ENCODE data around the gene HAGH.

The HAGH gene

GRCh38 chr16:1770328-1771187, 56.1 kb downstream of the HAGH start:
- no peak for DNase-seq (ENCODE audit: low read depth)
- H3K4me3 ChIP-seq (ENCODE audit: low read length), result peak overlapping the region; percentile 67
- no peak for TF ChIP-seq CTCF (conservative IDR thresholded peaks at IDR 0.05; ENCODE audit: low read depth, low read length)

GRCh38 chr16:1769402-1770300, 57.0 kb downstream of the HAGH start:
- DNase-seq (ENCODE audit: low read depth), result no peak
- no peak for TF ChIP-seq CTCF (conservative IDR thresholded peaks at IDR 0.05; ENCODE audit: low read depth, low read length)
- H3K4me3 ChIP-seq (ENCODE audit: low read length), result no peak overlapping the region

- DNase-seq (ENCODE audit: low read depth), result no peak
- no peak for TF ChIP-seq CTCF (conservative IDR thresholded peaks at IDR 0.05; ENCODE audit: low read depth, low read length)
- no peak overlapping the region for H3K4me3 ChIP-seq (ENCODE audit: low read length)
Observed at GRCh38 chr16:1768767-1769401, 57.7 kb downstream of the HAGH start.

- H3K4me3 ChIP-seq (ENCODE audit: low read length), result no peak overlapping the region
- TF ChIP-seq CTCF (conservative IDR thresholded peaks at IDR 0.05; ENCODE audit: low read depth, low read length), result no peak
- no peak for DNase-seq (ENCODE audit: low read depth)
Observed at GRCh38 chr16:1768061-1768766, 58.4 kb downstream of the HAGH start.

GRCh38 chr16:1767116-1767994, 59.3 kb downstream of the HAGH start:
- H3K4me3 ChIP-seq (ENCODE audit: low read length), result no peak overlapping the region

More at GRCh38 chr16:1767116-1767994, 59.3 kb downstream of the HAGH start:
- DNase-seq (ENCODE audit: low read depth), result no peak
- TF ChIP-seq CTCF (conservative IDR thresholded peaks at IDR 0.05; ENCODE audit: low read depth, low read length), result no peak

All from retinal pigment epithelial cell (primary cell).